Measurements from ENCODE around the gene COMMD3. TPM values are rescaled to one million over a fixed set of nuclear protein-coding genes. Genes with fewer than 3 reads are reported as not detected.

COMMD3 gene
- total RNA-seq, 2 donors from 2014 or later: 28.5 to 141 TPM

- Histone ChIP-seq H3K4me3 (peak overlapping the region in 1 of 2 donors; percentile 25), H3K36me3 (no peaks in the 10 kb centered on the region), H3K4me1 (peaks cover 0 to 18% of the 10 kb centered on the region in 2 donors), H3K27ac (no peak overlapping the region), H3K27me3 (peaks cover 43 to 47% of the 10 kb centered on the region in 2 donors), H3K9me3 (no peaks in the 10 kb centered on the region)
- TF ChIP-seq CTCF (IDR thresholded peaks at IDR 0.05): no peak
- DNase-seq (ENCODE audit: low spot score): no peak
Measured at GRCh38 chr10:22344781-22345300, 28.7 kb downstream of the COMMD3 start.

DNA sequence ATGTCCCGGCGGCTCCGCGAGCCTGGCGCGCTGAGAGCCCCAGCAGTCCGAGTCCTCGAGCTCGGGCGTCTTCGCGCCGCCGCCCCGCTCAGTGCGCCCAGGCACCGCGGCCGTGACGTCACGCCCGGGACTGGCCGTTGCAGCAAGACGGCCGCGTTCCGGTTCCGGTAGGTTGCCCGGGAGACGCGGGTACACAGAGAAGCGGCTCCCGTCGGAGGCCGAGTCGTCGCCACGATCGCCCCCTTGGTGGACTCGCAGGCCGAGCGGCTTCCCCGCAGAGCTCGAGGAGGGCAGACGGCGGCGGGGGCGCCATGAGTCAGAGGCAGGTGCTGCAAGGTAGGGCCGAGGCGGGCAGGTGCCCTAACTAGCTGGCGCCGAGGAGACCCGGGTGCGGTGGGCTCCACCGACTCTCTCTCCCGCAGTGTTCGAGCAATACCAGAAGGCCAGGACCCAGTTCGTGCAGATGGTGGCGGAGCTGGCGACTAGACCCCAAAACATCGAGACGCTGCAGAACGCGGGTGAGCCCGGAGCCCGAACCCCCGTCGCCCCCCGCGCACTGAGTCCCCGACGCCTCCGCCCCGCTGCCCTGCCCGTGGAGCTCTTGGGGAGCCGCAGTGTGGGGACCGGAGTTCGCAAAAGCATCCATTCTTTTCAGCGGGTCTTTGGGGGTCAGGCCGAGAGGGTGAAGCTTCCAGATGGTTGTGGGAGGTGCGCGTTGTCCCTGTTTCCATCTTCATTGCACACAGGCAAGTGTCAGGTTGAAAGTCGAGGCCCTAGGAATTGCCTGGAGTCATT lies 29.3 kb downstream of the COMMD3 start, which contains the start of gene SPAG6:
SPAG6 (plus strand) TSS at position 196 of the 795 bp plus-strand sequence; CDS start at position 312, 116 bp downstream.
- peak within 1 kb of the TSS in 1 of 2 donors; percentile 25 for H3K4me3 ChIP-seq
- no peaks in the 10 kb centered on the region for H3K9me3 ChIP-seq
- peaks cover 43 to 47% of the 10 kb centered on the region in 2 donors for H3K27me3 ChIP-seq
- no peak for DNase-seq (ENCODE audit: low spot score)
- H3K36me3 ChIP-seq: no peaks in the 10 kb centered on the region
- no peak for TF ChIP-seq CTCF (IDR thresholded peaks at IDR 0.05)
- H3K27ac ChIP-seq: no peak within 1 kb of the TSS
- peaks cover 0 to 16% of the 10 kb centered on the region in 2 donors for H3K4me1 ChIP-seq

- H3K27me3 ChIP-seq: peaks cover 43 to 47% of the 10 kb centered on the region in 2 donors
- no peak for TF ChIP-seq CTCF (IDR thresholded peaks at IDR 0.05)
- H3K27ac ChIP-seq: no peak overlapping the region
- H3K4me3 ChIP-seq: no peak overlapping the region
- DNase-seq (ENCODE audit: low spot score): no peak
- H3K9me3 ChIP-seq: no peaks in the 10 kb centered on the region
- peaks cover 0 to 13% of the 10 kb centered on the region in 2 donors for H3K4me1 ChIP-seq
- H3K36me3 ChIP-seq: no peaks in the 10 kb centered on the region
Measured at GRCh38 chr10:22346096-22346661, 30.0 kb downstream of the COMMD3 start.

- TF ChIP-seq CTCF (IDR thresholded peaks at IDR 0.05): no peak
- Histone ChIP-seq H3K36me3 (no peaks in the 10 kb centered on the region), H3K27ac (no peak overlapping the region), H3K4me1 (peaks cover 0 to 9% of the 10 kb centered on the region in 2 donors), H3K9me3 (no peaks in the 10 kb centered on the region), H3K27me3 (peaks cover 17 to 21% of the 10 kb centered on the region in 2 donors), H3K4me3 (no peak overlapping the region)
- DNase-seq (ENCODE audit: low spot score): no peak
Measured at GRCh38 chr10:22349755-22350154, 33.6 kb downstream of the COMMD3 start.

- no peak for DNase-seq (ENCODE audit: low spot score)
- Histone ChIP-seq H3K36me3 (no peaks in the 10 kb centered on the region), H3K27ac (no peak overlapping the region), H3K4me3 (no peak overlapping the region), H3K9me3 (no peaks in the 10 kb centered on the region), H3K27me3 (peaks cover 4 to 6% of the 10 kb centered on the region in 2 donors), H3K4me1 (no peaks in the 10 kb centered on the region)
- no peak for TF ChIP-seq CTCF (IDR thresholded peaks at IDR 0.05)
Measured at GRCh38 chr10:22351131-22351703, 35.0 kb downstream of the COMMD3 start.

Measured in right atrium auricular region (tissue), 2 donors.